Right lung (tissue), 5 donors: ENCODE measurements around the gene PHF21B. TPM values are rescaled to one million over a fixed set of nuclear protein-coding genes. Genes with fewer than 3 reads are reported as not detected.

ENCODE experiments used
- DNase-seq, 2 donors: peaks; one replicate each; pipeline ENCODE4 v3.0.0-alpha.2; 2013
- polyA plus RNA-seq, 5 donors: library from polyadenylated mRNA; unstranded; fragments of 120-200 nt; gene quantifications; one replicate each; pipeline versions ENCODE4 v1.2.1 to v1.2.3, GENCODE V29; 2013; ENCODE audit warnings: inconsistent platforms in 1 of 5, low replicate concordance in 1 of 5; ENCODE audit not compliant: insufficient read length in 5 of 5, insufficient read depth in 1 of 5

Gene PHF21B
- polyA plus RNA-seq, 5 donors = 0.68 to 1.2 (median 0.86) TPM

GRCh38 chr22:44990810-44991209, 19.0 kb downstream of the PHF21B start:
- DNase-seq = no peak

- no peak for DNase-seq
Observed at GRCh38 chr22:44990328-44990727, 19.5 kb downstream of the PHF21B start.

DNA sequence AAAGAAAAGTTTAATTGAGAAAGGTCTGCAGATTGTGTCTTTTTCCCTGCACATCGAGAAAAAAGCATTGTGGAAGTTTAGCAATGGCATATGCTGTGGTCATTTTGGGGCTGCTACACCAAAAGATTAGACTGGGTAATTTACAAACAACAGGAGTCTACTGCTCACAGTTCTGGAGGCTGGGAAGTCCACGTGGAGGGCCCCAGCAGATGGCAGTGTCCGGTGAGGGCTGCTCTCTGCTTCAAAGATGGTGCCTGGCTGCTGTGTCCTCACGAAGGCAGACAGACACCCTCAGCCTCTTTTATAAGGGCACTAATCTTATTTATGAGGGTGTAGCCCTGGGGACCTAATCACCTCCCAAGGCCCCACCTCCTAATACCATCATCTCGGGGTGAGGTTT, 21.1 kb downstream of the PHF21B start:
- no peak for DNase-seq

GRCh38 chr22:44986926-44987325, 22.9 kb downstream of the PHF21B start:
- no peak for DNase-seq

GRCh38 chr22:44985906-44986527, 23.8 kb downstream of the PHF21B start:
- no peak for DNase-seq

DNA sequence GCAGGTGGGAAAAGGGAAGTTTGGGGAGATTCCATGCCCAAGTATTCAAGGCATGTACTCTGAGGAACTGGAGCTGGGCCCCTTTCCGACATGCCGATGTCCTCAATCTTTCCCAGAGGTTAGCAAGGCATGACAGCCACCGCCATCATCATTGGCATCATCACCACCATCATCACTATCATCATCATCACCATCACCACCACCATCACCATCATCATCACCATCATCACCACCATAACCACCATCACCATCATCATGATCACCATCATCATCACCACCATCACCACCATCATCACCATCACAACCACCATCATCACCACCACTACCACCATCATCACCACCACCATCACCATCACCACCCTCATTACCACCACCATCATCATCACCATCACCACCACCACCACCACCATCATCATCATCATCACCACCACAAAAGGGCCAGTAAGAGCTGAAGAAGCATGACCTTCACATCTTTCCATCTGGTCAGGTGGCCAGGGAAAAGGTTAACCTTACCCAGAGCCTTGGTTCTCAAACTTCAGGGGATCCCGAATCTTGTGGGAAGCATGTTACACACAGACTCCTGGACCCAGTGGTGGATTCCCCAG, 25.8 kb downstream of the PHF21B start:
- DNase-seq = no peak

- DNase-seq = no peak
Observed at GRCh38 chr22:44982445-44982844, 27.4 kb downstream of the PHF21B start.

- DNase-seq = no peak
Observed at GRCh38 chr22:44981857-44982256, 27.9 kb downstream of the PHF21B start.

DNA sequence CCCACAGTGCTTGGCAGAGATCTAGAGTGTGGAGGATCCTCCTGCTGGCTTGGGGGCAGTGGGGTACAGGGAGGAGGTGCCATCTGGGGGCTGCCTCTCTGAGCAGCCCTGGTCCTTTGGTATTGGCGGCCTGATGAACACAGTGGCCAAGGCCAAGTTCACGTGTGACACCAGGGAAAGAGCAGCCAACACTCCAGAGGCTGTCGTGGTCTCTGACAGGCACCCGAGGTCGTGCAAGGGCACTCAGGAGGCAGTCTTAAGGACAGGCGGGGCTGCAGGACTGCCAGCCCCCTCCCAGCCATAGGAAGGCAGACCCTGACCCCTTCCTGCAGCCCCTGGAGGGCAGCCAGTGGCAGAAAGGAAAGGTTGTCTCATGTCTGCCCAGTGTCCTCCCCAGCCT, 30.7 kb downstream of the PHF21B start:
- no peak for DNase-seq

DNA sequence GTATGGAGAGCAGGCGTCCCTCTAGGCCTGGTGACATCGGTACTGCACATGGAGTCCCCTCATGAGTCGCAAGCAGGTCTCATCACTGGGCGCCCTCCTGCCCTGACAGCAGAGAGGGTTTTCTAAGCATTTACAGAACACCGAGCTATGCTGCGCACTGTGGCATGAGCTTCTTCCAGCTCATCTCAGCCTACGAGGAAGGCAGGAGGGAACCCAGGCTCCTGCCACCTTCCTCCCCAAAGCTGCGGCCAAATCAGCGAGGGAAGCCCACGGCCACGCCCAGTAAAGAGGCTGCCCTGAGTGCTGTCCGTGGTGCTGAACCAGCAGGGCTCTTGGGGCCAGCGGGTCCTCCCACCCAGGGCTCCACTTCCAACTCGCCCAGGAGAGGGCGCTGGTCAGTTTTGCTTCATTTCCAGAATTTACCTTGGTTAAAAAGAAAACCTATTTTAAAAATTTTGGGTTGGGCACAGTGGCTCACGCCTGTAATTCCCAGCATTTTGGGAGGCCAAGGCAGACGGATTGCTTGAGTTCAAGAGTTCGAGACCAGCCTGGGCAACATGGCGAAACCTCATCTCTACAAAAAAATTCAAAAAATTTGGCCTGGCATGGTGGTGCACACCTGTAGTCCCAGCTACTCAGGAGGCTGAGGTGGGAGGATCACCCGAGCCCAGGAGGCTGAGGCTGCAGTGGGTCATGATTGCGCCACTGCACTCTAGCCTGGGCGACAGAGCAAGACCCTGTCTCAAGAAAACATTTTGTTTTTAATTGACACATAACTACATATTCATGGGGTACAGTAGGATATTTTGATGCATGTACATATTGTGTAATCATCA, 34.2 kb downstream of the PHF21B start:
- peak; percentile 77 to 87 for DNase-seq

DNA sequence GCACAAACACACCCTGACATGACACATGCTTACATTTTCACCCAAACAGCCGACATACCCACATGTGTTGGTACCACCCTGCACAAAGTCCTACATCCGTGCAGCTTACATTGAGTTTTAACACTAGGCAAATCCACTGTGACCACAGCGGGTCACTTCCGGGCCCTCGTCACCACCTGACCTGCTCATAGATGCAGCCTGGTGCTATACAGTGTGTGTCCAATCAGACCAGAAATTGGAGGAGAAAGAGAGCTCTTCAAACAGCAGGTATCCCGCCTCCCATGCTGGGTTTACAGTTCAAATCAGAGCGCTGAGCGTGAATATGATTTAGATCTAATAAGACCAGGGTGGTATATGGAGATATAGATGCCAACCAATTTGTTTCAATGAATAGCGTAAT, 35.4 kb downstream of the PHF21B start:
- no peak for DNase-seq

GRCh38 chr22:44973829-44974228, 36.0 kb downstream of the PHF21B start:
- no peak for DNase-seq

- peak; percentile 17 for DNase-seq
Observed at GRCh38 chr22:44972363-44973083, 37.3 kb downstream of the PHF21B start.

- DNase-seq = no peak
Observed at GRCh38 chr22:44971651-44972362, 38.0 kb downstream of the PHF21B start.

GRCh38 chr22:44970291-44970690, 39.5 kb downstream of the PHF21B start:
- no peak for DNase-seq

GRCh38 chr22:44969817-44970216, 40.0 kb downstream of the PHF21B start:
- no peak for DNase-seq

GRCh38 chr22:44968736-44969135, 41.1 kb downstream of the PHF21B start:
- no peak for DNase-seq

- no peak for DNase-seq
Observed at GRCh38 chr22:44965171-44965570, 44.6 kb downstream of the PHF21B start.

DNA sequence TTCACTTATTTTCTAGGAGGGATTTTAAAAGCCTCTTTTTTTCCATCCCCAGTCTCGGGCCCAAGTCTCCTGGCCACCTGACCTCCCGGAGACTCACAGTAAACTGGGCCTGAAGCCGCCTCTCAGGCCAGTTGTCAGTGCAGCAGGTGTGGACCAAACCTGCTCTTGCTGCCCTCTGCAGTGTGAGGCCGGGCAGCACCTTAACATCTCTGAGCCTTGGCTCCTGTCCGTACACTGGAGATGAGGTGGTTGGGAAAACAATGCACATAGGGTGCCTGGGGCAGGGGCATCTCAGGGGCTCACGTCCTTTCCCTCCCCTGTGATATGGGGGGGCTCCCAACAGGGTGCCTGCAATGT, 45.1 kb downstream of the PHF21B start:
- DNase-seq = no peak

- no peak for DNase-seq
Observed at GRCh38 chr22:44963832-44964721, 45.7 kb downstream of the PHF21B start.
